ENCODE measurements around the gene EPAS1.

DNA sequence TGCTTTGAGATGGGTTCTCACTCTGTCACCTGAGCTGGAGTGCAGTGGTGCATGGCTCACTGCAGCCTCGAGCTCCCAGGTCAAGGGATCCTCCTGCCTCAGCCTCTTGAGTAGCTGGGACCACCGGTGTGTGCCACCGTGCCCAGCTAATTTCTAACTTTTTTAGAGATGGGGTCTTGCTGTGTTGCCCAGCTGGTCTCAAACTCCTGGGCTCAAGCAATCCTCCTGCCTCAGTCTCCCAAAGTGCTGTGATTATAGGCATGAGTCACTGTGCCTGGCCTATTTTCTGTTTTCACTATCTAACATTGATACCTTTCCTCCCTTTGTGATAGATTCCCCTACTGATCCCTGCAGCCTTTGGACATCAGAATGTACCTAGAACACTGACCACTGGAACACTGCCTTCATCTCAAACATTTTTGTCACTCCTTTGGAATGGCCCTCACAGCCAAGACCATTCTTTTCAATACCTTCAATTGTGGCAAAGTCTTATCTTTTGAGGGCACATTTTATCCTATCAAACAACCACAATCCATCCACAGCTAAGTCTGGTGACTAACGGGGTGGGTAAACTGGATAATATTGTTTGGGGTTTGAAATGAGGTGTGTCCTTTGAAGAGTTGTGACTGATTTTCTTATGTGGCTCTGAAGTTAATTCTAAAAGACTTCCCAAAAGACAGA is 43.7 kb downstream of the EPAS1 start:
- TF ChIP-seq, protein P1, sequence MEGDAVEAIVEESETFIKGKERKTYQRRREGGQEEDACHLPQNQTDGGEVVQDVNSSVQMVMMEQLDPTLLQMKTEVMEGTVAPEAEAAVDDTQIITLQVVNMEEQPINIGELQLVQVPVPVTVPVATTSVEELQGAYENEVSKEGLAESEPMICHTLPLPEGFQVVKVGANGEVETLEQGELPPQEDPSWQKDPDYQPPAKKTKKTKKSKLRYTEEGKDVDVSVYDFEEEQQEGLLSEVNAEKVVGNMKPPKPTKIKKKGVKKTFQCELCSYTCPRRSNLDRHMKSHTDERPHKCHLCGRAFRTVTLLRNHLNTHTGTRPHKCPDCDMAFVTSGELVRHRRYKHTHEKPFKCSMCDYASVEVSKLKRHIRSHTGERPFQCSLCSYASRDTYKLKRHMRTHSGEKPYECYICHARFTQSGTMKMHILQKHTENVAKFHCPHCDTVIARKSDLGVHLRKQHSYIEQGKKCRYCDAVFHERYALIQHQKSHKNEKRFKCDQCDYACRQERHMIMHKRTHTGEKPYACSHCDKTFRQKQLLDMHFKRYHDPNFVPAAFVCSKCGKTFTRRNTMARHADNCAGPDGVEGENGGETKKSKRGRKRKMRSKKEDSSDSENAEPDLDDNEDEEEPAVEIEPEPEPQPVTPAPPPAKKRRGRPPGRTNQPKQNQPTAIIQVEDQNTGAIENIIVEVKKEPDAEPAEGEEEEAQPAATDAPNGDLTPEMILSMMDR (conservative IDR thresholded peaks at IDR 0.05), result no peak
- no peak for TF ChIP-seq EZH2 (IDR thresholded peaks at IDR 0.05; ENCODE audit: low read depth)

All from PC-9 (cell line).